Measurements from ENCODE around the gene MRPL10.

The MRPL10 gene

DNA sequence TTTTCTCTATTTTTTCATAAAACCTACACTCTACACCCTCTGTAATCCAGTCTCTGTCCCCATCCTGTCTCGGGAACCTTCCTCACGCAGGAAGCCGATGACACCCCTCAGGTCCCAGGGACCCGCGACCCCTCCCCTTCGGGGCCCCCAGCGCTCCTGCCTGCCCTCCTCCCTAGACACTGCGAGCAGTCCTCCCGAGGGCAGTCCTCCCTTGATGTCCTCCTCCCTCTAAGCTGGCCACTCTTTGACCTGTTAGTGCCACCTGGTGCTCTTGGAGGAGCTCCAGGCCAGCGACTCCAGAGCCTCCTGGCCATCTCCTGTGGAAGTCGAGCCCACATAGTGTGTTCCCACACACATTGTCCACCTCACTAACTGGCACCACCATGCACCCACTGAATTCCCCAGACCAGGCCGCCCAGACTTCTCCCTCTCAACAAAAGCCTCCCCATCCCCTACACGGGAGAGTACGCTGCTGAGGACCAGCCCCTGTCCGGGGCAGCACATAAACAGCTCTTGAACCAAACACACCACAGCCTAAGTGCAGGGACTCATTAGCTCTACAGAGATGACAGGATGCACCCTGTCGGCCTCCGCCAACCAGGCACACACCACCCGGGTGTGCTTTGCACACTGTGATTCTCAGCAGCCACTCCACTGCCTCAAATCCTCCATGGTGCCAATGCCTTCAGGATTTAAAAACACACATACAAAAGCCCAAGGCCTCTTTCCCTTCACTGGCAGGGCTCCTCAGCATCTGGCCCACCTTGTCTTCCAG, 19.0 kb downstream of the MRPL10 start:
- no peak for DNase-seq

DNA sequence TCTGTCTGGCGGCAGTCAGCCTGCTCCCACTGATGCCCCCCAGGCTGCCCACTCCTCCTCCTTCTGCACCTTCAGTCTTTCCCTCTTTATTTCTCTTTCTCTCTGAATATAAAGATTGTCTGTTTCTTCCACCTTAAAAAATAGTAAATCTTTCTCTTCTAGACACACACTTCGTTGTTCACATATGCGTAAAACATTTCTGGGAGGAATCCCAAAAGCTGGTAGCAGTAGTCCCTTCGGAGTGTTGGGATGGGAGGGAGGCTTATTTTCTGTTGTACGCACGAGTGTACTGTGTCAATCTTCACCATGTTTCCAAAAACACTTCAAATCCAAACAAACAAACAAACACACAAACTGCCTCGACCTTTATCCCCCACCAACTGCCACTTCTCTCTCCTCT, 19.6 kb downstream of the MRPL10 start:
- no peak for DNase-seq

DNA sequence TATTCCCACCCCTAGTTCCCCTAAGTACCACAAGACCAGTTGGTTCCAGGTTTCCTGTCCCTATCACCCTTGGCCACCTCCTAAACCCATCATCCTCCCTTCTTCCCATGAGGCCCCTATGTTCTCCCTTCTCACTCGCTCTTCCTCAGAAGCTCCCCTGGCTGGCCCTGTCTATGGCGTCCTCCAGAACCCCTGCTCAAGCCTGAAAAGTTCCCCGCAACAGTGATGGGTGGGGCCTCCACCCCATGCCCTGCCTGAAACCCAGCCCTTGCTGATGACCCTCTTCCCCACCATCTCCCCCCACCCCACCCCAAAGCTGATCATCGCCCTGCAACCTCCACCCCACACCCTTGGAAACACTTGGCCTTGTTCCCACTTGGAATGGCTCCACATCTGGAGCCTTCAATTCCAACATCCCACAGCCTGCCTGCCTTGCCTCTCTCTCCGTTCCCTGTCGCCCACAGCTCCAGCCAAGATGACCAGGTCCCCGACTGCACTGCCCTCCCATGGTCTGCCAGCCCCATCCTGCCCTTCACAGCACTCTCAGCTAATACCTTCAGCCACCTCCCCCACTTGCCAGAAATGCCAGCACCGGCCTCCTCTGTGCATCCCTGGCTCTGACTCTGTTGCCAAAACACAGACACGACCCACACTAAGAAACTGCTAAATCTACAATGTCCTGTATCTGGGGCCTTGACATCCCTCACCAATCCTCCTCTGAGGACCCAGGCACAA, 20.3 kb downstream of the MRPL10 start:
- no peak for DNase-seq

DNA sequence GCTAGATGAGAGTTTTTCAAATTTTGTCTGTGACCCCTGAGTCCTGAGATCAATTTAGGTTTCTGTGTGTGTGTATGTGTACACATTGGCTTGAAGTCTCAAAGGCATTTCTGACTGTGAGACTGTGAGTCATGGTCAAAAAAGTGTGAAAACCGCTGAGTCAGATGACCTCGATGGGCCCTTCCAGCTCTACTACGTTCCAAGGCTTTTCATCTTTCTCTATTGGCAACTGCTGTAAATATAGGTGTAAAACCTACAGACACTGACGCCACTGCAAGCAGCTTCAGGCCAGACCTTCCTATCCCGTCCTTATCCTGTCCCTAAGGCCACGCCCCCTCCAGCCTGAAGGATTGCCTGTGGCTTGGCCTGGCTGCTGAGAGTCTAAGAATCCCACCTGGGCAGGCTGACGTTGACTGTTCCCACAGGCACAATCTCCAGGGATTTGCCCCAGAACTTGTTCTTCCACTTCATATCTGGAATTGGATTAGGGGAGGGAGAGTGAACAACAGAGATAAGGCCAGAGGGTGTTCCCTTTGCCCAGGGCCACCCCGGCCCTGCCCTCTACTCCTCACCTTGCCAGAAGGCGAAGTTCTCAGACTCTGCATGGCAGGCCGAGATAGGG, 21.0 kb downstream of the MRPL10 start:
- peak; percentile 89 for DNase-seq

DNA sequence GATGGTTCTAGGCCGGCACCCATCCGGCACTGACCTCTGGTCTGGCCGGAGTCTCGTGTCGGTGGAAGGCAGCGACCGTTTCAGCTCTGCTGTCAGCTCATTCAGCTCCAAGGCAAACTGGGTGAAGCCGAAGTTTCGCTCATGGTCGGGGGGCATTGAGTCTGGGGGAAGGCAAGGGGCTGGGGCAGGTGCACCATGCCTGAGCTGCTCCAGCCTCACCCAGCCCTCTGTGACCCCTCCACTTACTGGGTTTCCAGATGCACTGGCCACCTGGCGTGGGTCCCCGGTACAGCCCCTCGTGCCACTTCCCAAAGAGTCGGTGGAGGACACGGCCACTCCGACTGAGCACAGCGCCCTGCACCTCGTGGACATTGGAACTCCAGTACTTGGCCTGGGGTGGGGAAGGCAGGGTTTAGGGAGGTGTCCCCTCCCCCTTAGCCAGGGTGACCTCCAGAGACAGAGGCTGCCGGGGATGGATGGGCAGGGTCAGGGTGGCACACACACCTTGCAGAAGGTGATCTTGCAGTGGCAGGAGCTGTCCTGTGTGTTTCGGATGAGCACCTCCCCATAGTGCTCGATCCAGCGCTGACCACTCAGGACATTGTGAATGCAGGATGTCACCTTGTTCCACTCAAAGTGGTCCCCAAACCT, 22.4 kb downstream of the MRPL10 start:
- no peak for DNase-seq

DNA sequence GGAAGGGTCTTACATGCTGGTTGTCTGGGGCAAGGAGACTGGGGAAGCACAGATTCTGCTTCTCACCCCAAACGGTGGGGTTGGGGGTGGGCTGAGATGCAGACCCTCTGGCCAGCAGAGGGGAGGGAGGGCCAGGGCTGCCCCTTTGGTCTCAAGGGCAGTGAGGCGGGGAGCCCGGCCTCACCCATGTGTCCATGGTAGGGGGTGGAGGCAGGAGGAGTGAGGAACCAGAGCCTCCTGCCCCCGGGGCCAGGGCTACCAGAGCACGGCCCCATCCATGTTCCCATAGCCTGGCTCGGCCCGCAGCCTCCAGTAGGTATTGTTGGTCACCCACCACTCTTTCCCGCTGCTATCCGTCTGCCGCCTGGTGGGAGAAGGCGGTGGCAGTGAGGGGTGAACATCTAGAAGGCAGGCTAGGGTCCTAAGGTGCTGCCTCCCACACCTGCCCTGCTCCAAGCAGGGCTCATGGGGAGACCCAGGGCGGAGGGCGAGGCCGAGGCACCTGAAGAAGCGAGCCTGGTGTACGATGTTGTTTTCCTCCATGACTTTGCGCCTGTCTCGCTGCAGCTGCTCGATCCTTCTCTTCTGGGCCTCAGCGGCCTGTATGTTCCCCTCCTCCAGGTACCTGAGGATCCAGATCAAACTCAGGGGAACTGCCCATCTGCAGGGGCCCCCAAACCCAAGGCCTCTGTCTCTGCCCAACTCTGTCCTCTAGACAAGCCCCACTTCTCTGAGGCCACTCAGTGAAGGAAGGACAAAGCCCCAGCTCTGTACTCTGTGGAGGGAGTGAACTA, 23.1 kb downstream of the MRPL10 start:
- no peak for DNase-seq

DNA sequence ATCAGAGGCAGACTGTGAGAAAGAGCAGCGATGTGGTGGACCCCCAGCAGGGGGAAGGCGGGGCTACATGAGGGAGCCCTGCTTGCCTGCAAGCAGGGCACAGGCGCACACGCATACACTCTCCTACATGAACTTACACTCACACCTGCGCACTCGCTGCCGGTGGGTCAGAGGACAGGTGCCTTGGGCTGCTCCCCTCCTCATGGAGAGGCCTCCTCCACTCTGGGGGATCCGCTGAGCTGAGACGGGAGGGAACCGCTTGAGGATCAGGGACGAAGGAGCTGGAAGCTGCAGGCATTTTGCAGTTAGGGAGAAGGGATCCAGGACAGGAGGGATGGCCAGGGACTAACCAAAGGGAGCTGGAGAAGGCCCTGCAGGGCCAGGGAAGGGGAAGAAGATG, 23.9 kb downstream of the MRPL10 start:
- DNase-seq, result no peak

DNA sequence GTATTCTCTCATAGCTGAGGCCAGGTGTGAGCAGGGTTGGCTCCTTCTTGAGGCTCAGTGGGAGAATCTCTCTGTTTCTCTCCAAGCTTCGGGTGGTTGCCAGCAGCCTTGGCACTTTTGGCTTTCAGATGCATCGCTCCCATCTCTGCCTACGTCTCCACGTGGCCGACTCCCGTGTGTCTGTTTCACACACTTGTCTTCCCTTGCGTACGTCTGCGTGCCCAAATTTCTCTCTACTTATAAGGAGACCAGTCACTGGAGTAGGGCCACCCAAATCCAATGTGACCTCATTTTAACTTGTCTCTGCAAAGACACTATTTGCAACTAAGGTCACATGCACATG, 24.5 kb downstream of the MRPL10 start:
- DNase-seq, result no peak

DNA sequence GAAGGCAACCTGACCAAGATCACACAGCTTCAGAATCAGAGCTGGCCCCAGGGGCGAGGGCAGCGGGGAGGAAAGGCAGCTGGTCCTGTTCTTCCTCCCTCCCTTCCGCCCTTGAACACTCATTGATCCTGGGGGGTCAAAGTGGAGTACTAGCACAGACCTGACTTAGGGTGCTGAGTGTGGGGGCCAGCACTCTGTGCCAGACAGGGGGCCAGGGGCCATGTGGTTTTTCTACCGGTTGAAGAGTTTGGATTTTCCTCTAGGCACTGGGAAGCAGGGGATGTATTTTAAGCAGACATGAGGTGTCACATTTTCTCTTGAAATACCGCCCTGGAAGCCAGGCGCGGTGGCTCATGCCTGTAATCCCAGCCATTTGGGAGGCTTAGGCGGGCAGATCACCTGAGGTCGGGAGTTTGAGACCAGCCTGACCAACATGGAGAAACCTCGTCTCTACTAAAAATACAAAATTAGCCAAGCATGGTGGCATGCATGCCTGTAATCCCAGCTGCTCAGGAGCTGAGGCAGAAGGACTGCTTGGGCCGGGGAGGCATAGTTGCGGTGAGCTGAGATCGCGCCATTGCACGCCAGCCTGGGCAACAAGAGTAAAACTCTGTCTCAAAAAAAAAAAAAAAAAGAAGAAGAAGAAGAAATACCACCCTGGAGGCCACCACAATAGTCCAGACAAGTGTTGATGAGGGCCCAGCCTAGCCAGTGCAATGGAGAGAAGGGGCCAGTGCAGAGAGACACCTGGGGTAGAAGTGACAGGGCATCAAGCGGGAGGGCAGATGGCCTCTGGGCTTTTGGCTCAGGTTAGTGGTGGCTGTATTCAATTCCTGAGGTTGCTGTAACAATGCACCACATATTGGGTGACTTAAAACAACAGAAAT, 25.1 kb downstream of the MRPL10 start:
- no peak for DNase-seq

DNA sequence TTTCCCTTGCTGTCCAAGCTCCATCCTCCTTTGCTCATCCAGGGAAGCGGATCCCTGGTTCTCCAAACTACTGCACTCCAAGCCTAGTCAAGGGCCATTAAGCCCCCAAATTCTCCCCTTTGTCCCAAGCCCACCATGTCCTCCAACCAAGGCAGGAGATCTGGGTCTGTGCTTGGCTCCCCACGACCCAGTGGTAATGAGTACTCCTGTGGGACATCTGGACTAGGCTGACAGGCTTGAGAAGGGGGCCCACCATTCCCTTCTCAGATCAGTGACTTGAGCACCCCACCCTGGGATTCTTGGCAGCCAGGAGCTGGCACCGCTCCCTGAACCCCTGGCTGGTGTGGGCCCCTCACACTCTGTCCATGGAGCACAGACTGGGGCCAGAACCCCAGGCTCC, 26.9 kb downstream of the MRPL10 start:
- DNase-seq, result no peak

DNA sequence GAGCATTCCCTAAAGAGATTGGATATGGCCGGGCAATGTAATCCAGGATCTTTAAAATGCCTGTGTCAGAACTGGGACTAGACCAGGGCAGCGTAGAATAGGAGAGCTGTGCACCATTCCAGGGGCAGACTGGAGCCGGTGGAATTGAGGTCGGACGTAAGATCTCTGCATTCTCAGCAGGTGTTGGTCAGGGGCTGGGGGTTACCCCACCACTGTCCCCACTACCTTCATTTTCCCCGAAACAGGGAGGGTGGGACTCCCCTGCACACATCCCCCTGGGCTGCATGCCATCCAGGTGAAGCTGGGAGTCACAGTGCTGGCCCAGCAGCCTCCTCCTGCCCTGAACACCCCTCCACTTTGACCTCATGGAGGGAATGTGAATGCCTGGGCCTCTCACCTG, 27.6 kb downstream of the MRPL10 start:
- DNase-seq, result no peak

DNA sequence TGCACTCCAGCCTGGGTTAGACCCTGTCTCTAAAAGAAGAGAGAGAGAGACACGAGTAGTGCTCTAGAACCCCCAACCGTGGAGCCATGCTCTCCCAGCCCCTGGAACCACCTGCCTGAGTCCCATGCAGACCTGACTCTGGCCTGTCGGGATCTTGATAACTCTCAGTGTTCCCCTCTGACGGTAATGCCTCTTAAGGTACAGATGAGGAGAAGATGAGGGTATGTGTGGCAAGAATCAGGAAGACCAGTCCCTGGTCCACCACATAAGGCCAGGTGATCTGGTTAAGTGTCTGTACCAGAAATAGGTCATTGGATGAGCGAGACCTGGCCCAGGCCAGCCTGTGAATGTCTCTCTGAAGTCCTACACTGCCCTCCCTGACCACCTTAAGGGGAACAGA, 28.1 kb downstream of the MRPL10 start:
- no peak for DNase-seq

DNA sequence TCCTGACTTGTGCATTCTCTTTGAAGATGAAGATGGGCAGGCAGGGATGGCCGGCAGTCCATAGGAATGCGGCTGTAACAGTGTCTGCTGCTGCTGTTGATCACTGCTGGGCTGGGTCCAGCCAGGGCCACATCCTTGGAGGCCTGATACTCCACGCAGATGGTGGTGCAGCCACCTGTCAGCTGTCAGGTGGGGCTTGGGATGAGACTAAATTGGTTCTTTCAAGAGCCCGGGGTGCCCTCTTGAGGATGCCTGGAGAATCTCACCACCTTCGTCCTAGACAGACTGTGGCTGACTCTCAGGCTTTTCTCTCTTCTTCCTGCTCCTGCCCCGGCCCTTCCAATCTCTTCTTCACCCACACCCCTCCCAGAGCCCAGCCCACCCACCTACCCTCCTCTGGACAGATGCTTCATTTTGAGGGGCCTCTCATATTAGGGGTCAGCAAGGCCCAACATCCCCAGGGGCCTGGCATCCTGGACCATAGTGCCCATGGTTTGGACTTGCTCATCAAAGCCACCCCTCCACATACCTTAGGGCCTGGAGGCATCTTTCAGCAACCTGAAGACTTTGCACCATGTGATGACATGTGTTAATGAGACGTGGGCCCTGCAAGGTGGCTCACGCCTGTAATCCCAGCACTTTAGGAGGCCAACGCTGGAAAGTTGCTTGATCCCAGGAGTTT, 28.9 kb downstream of the MRPL10 start:
- DNase-seq, result no peak

DNA sequence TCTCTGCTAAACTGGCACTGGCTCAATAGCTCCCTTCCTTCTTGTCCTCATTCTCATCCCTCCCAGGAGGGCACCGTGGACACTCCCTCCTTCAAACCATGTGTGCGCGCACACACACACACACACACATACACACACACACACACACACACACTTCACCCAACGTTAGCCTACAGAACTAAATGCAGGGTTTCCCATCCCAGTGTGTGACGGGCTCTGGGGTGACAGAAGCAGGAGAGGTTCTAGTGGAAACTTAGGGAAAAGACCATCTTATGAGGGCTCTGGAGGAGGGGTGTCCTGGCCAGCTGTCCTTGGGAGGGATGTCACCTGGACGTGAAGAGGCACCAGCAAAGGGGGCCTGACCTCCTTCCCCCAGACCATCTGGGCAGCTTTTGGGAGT, 29.4 kb downstream of the MRPL10 start:
- DNase-seq, result no peak

DNA sequence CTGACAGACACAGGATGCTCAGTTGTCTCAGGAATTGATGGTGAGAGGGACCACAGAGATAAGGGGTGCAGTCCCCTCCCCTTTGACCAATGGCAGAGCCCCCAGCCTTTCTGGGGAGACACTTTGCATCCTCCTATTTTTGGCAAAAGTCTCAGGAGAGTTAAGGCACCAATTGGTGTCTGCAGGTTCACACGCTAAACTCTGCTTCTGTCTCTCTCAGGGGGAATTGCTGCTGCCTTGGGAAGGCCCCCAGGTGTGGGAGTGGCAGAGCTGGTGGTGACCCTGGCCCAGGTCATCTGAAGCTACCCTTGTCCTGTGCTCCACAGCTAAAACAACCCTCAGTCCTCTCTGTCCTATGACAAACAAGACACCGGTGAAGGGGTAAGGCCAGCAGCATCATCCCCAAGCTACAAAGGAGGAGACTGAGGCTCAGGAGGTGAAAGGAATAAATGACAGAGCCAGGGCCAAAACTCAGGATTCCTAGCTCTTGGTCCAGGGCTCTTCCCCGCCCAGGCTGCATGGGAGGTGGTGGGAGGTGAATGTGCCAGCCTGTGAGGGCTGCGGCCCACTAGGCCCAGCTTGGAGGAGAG, 30.1 kb downstream of the MRPL10 start:
- no peak for DNase-seq

DNA sequence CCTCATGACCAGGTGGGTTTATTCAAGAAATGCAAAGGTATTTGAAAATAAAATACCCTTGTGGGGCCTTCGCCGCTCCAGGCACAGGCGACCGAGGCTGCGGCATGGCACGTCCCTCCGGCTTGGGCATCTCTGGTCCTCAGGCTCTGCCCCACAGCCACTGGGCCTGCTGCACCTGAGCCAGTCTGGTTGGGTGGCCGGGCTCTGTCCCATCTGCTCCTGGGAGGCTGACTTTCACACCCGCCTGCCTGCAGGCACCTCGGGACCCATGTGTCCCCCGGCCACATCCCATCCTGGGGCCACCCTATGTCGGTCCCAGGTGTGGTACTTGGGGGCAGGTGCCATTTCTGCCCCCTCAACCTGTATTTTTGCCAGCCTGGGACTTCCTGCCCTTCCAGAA, 30.7 kb downstream of the MRPL10 start:
- DNase-seq, result no peak

DNA sequence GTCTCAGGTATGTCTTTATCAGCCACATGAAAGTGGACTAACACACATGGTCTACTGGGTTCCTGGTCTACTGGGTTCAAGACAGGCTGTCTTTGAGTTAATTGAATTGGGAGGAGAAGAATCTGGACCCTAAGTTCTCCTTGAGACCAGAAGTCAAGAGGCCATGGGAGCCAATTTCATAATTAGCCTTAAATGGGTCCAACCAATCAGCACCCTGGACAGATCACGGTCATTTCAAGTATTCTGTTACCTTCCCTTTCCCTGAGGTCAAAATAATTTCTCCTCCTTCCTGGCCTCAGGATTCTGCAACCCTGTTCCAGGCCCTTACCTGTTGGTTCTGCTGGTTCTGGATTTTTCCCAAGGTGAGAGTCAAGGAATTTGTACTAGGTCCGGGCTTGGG, 33.5 kb downstream of the MRPL10 start:
- no peak for DNase-seq

DNA sequence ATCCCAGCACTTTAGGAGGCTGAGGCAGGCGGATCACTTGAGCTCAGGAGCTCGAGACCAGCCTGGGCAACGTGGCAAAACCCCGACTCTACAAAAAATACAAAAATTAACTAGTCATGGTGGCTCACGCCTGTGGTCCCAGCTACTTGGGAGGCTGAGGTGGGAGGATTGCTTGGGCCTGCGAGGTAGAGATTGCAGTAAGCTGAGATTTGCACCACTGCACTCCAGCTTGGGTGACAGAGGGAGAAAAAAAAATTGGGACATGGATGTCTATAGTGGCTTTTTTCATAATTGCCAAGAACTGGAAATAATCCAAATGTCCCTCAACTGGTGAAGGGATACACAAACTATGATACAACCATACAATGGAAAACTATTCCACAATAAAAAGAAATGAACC, 38.4 kb downstream of the MRPL10 start:
- no peak for DNase-seq

DNA sequence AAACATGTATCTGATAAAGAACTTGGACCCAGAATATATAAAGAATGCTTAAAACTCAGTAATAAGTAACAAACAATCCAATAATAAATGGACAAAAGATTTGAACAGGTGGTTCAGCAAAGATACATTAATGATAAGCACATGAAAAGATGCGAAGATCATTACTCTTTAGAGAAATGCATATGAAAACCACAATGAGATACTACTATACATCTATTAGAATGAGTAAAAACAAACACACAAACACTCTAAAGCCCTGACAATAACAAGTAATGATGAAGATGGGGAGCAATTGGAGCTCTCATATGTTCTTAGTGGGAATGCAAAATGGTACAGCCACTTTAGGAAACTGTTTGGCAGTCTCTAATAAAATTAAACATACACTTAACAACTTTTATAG, 38.9 kb downstream of the MRPL10 start:
- no peak for DNase-seq

DNA sequence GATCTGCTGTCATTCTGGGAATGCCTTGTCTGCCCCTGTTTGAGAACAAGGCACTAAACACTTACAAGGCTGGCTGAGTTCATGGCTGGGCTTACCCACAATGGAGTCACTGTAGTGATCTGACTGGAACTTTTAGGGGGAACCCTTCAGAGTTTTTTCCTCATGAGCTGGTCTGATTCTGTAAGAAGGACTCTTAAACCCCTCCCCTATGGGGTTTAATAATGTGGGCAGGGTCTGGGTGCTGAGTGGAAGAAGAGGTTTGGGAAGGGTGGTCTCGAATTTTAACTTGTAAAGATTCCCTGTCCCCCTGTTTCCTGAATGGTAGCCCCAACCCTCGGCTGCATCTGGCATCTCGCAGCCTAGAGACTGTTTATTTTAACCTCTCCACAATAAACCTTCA, 40.3 kb downstream of the MRPL10 start:
- DNase-seq, result no peak
